Choroid plexus epithelial cell (primary cell): Measurements from ENCODE around the gene RNF182.

Source experiments
- DNase-seq: peaks from one replicate; pipeline ENCODE4 v3.0.0-alpha.2; 2010; ENCODE audit warnings: low read depth
- H3K4me3 ChIP-seq: 2 replicates; pipeline ENCODE4 v1.5.1; 2011; ENCODE audit warnings: low read depth, mild to moderate bottlenecking, control low read depth, low read length, moderate library complexity
- CTCF ChIP-seq: conservative IDR thresholded peaks from 2 replicates; pipeline ENCODE4 v1.5.1; 2011; ENCODE audit warnings: low read depth, mild to moderate bottlenecking, control low read depth, inconsistent platforms, low read length, moderate library complexity

The RNF182 gene

GRCh38 chr6:13924146-13924948 lies 405 bp upstream of the RNF182 start:
- no peak for TF ChIP-seq CTCF
- peak; percentile 39 for DNase-seq
- H3K4me3 ChIP-seq: peak overlapping the region; percentile 57

GRCh38 chr6:13926378-13926777 lies 1.6 kb downstream of the RNF182 start:
- DNase-seq: no peak
- no peak overlapping the region for H3K4me3 ChIP-seq
- TF ChIP-seq CTCF: no peak

- TF ChIP-seq CTCF: no peak
- H3K4me3 ChIP-seq: no peak overlapping the region
- DNase-seq: no peak
Observed at GRCh38 chr6:13927203-13927602, 2.5 kb downstream of the RNF182 start.

- H3K4me3 ChIP-seq: no peak overlapping the region
- DNase-seq: no peak
- no peak for TF ChIP-seq CTCF
Observed at GRCh38 chr6:13929196-13929595, 4.4 kb downstream of the RNF182 start.

GRCh38 chr6:13931797-13932402 lies 7.1 kb downstream of the RNF182 start:
- no peak for DNase-seq

GRCh38 chr6:13932785-13933184 lies 8.0 kb downstream of the RNF182 start:
- no peak overlapping the region for H3K4me3 ChIP-seq
- no peak for DNase-seq
- TF ChIP-seq CTCF: no peak

More at GRCh38 chr6:13931797-13932402, 7.1 kb downstream of the RNF182 start:
- H3K4me3 ChIP-seq: no peak overlapping the region
- TF ChIP-seq CTCF: no peak
